Measurements from ENCODE around the gene CYP20A1.
A peak's percentile ranks its signal among the peaks of the same experiment; 100 is the strongest.
"Not testable (repeated sequence)": the region's sequence is repeated elsewhere in the genome, so short reads cannot be mapped to it uniquely, and the experiment has no call there.

Gene CYP20A1

DNA sequence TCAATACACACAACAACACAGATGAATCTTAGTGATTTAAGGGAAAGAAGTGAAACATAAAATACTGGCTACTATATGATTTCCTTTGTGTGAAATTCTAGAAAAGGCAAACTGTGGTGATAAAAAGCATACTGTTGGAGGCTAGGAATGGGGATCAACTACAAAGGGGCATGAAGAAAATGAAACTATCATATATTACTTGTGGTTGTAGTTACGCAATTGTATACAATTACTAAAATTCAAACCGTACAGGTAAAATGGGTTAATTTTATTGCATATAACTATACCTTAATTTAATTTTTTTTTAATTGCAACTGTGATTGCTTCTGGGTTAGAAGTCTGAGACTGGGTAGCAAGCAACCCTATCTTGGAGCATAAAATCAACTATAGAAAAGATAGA lies 47.7 kb downstream of the CYP20A1 start:
- no peak for DNase-seq (ENCODE audit: low read depth)
- H3K4me3 ChIP-seq (ENCODE audit: low read depth, low read length), result no peak overlapping the region
- TF ChIP-seq, protein P1, sequence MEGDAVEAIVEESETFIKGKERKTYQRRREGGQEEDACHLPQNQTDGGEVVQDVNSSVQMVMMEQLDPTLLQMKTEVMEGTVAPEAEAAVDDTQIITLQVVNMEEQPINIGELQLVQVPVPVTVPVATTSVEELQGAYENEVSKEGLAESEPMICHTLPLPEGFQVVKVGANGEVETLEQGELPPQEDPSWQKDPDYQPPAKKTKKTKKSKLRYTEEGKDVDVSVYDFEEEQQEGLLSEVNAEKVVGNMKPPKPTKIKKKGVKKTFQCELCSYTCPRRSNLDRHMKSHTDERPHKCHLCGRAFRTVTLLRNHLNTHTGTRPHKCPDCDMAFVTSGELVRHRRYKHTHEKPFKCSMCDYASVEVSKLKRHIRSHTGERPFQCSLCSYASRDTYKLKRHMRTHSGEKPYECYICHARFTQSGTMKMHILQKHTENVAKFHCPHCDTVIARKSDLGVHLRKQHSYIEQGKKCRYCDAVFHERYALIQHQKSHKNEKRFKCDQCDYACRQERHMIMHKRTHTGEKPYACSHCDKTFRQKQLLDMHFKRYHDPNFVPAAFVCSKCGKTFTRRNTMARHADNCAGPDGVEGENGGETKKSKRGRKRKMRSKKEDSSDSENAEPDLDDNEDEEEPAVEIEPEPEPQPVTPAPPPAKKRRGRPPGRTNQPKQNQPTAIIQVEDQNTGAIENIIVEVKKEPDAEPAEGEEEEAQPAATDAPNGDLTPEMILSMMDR (IDR thresholded peaks at IDR 0.05; ENCODE audit: insufficient read depth, low read depth, low read length, missing control alignments), result no peak

DNA sequence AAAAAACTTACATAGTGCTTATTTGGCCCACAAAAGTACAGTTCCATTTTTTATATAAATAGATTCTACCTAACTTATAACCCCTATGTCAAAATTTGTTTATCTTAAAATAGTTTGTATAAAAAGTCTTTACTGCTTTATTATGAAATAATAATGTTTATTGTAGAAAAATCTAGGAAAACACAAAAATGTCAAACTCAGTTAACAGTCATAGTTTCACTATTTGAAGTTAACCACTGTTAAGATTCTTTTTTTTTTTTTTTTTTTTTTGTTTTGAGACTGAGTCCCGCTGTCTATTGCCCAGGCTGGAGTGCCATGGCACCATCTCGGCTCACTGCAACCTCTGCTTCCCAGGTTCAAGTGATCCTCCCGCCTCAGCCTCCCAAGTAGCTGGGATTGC lies 62.8 kb downstream of the CYP20A1 start:
- DNase-seq (ENCODE audit: low read depth), result no peak
- TF ChIP-seq, protein P1 (IDR thresholded peaks at IDR 0.05; ENCODE audit: insufficient read depth, low read depth, low read length, missing control alignments), result no peak
- H3K4me3 ChIP-seq (ENCODE audit: low read depth, low read length), result no peak overlapping the region

- H3K4me3 ChIP-seq (ENCODE audit: low read depth, low read length); DNase-seq (ENCODE audit: low read depth): not testable (repeated sequence)
Observed at GRCh38 chr2:203302586-203302985, 63.8 kb downstream of the CYP20A1 start.

GRCh38 chr2:203310688-203311436 lies 72.0 kb downstream of the CYP20A1 start:
- TF ChIP-seq, protein P1 (IDR thresholded peaks at IDR 0.05; ENCODE audit: insufficient read depth, low read depth, low read length, missing control alignments), result no peak
- no peak overlapping the region for H3K4me3 ChIP-seq (ENCODE audit: low read depth, low read length)
- no peak for DNase-seq (ENCODE audit: low read depth)

GRCh38 chr2:203326356-203326755 lies 87.5 kb downstream of the CYP20A1 start:
- TF ChIP-seq, protein P1 (IDR thresholded peaks at IDR 0.05; ENCODE audit: insufficient read depth, low read depth, low read length, missing control alignments), result no peak
- DNase-seq (ENCODE audit: low read depth), result peak; percentile 20
- H3K4me3 ChIP-seq (ENCODE audit: low read depth, low read length), result no peak overlapping the region

GRCh38 chr2:203327582-203327900 lies 88.7 kb downstream of the CYP20A1 start:
- no peak for DNase-seq (ENCODE audit: low read depth)
- TF ChIP-seq, protein P1 (IDR thresholded peaks at IDR 0.05; ENCODE audit: insufficient read depth, low read depth, low read length, missing control alignments), result no peak
- H3K4me3 ChIP-seq (ENCODE audit: low read depth, low read length), result peak overlapping the region; percentile 67

DNA sequence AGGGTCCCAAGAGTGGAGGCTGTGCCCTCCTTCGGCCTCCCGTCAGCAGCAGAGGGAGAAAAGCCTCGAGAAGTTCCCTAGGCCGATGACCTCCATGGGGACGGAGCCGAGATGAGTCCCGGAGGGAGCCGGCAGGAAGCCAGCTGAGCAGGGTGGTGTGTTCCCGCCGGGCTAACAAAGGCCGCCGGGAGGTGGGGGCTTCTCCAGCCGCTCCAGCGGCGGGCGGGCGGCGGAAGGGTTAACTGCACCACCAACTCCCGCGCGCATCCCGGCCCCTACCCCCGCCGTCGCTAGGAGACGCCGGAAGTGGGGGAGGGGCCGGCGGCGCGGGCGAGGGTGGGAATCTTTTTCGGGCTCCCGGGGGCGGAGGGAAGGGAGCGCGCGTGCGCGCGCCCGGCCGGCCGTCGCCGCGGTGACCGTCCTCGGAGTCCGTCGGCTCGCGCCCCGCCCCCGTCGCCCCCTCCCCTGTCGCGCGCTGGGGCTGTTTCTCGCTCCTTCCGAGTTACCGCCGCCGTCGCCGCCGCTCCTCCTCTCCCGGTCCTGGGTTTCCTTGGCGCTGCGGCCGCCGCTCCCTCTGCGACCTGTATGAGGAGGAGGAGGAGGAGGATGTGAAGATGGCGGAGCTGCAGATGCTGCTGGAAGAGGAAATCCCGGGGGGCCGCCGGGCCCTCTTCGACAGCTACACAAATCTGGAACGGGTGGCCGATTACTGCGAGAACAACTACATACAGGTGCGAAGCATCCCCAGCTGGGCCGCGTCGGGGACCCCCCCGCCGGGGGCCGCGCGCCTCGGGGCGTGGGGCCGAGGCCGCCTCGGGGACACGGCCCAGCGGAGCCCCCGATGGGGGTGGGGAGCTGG lies 89.3 kb downstream of the CYP20A1 start, which contains the start of gene ABI2:
TSS of gene ABI2 (plus strand) at position 494 of the 859 bp plus-strand sequence. CDS start at position 615, 121 bp downstream.
- DNase-seq (ENCODE audit: low read depth), result peak; percentile 83
- TF ChIP-seq, protein P1 (IDR thresholded peaks at IDR 0.05; ENCODE audit: insufficient read depth, low read depth, low read length, missing control alignments), result no peak
- peak within 1 kb of the TSS; percentile 67 for H3K4me3 ChIP-seq (ENCODE audit: low read depth, low read length)
